ACC112 (cell line): ENCODE data around the gene RAB4A.

Experiments
- H2AFZ ChIP-seq: fragments of 200-600 bp; sonication (generic); one replicate; pipeline ENCODE4 v1.6.0; 2017; ENCODE audit warnings: antibody characterized with exemption, low read length; ENCODE audit not compliant: unreplicated experiment
- H3K27ac ChIP-seq: fragments of 200-600 bp; sonication (generic); 2 replicates; pipeline ENCODE4 v1.5.1; 2014; ENCODE audit warnings: low read depth, mild to moderate bottlenecking, antibody characterized with exemption, low read length, moderate library complexity
- H3K27me3 ChIP-seq: fragments of 200-600 bp; sonication (generic); 2 replicates; pipeline ENCODE4 v1.6.1; 2014; ENCODE audit warnings: mild to moderate bottlenecking, antibody characterized with exemption, low read length, moderate library complexity, mixed read lengths; ENCODE audit not compliant: insufficient read depth
- H3K36me3 ChIP-seq: fragments of 200-600 bp; sonication (generic); 2 replicates; pipeline ENCODE4 v1.6.1; 2016; ENCODE audit warnings: mild to moderate bottlenecking, antibody characterized with exemption, low read length, moderate library complexity, mixed read lengths; ENCODE audit not compliant: insufficient read depth
- H3K4me1 ChIP-seq: fragments of 200-600 bp; sonication (generic); one replicate; pipeline ENCODE4 v1.6.1; 2016; ENCODE audit warnings: low read length, mixed read lengths; ENCODE audit not compliant: insufficient read depth, unreplicated experiment, control insufficient read depth
- H3K4me3 ChIP-seq: fragments of 200-600 bp; sonication (generic); 2 replicates; pipeline ENCODE4 v1.5.1; 2014; ENCODE audit warnings: mild to moderate bottlenecking, low read depth, low read length
- H3K79me2 ChIP-seq: fragments of 200-600 bp; sonication (generic); one replicate; pipeline ENCODE4 v1.6.0; 2016; ENCODE audit warnings: low read length; ENCODE audit not compliant: control insufficient read depth, unreplicated experiment, insufficient read depth

RAB4A gene

GRCh38 chr1:229298420-229298819 is 27.5 kb downstream of the RAB4A start:
- no peak overlapping the region for H2AFZ ChIP-seq
- peaks cover 9% of the 10 kb centered on the region; the same call in 1 of the 2 replicates for H3K36me3 ChIP-seq
- H3K79me2 ChIP-seq, result no peaks in the 10 kb centered on the region
- H3K27ac ChIP-seq, result no peak overlapping the region
- no peaks in the 10 kb centered on the region for H3K27me3 ChIP-seq
- H3K4me1 ChIP-seq, result peaks cover 5% of the 10 kb centered on the region
- no peak overlapping the region for H3K4me3 ChIP-seq

- Histone ChIP-seq H2AFZ (no peak overlapping the region), H3K79me2 (no peaks in the 10 kb centered on the region), H3K27me3 (no peaks in the 10 kb centered on the region), H3K27ac (no peak overlapping the region), H3K4me1 (peaks cover 5% of the 10 kb centered on the region), H3K36me3 (peaks cover 9% of the 10 kb centered on the region), H3K4me3 (no peak overlapping the region)
Observed at GRCh38 chr1:229298887-229299503, 28.1 kb downstream of the RAB4A start.

- no peak overlapping the region for H3K4me3 ChIP-seq
- H3K36me3 ChIP-seq, result peaks cover 14% of the 10 kb centered on the region
- no peak overlapping the region for H2AFZ ChIP-seq
- H3K79me2 ChIP-seq, result no peaks in the 10 kb centered on the region
- no peak overlapping the region for H3K27ac ChIP-seq
- no peaks in the 10 kb centered on the region for H3K27me3 ChIP-seq
- peaks cover 5% of the 10 kb centered on the region for H3K4me1 ChIP-seq
Observed at GRCh38 chr1:229300099-229300757, 29.3 kb downstream of the RAB4A start.

- Histone ChIP-seq H3K27me3 (no peaks in the 10 kb centered on the region), H3K4me1 (no peaks in the 10 kb centered on the region), H3K4me3 (no peak overlapping the region), H3K36me3 (peaks cover 14% of the 10 kb centered on the region), H3K79me2 (no peaks in the 10 kb centered on the region), H2AFZ (no peak overlapping the region), H3K27ac (no peak overlapping the region)
Observed at GRCh38 chr1:229302740-229303139, 31.8 kb downstream of the RAB4A start.

- Histone ChIP-seq H3K4me1 (no peaks in the 10 kb centered on the region), H3K27me3 (no peaks in the 10 kb centered on the region), H2AFZ (no peak overlapping the region), H3K4me3 (peak overlapping the region; percentile 27; the same call in 1 of the 2 replicates), H3K79me2 (no peaks in the 10 kb centered on the region), H3K36me3 (peaks cover 13% of the 10 kb centered on the region), H3K27ac (no peak overlapping the region)
Observed at GRCh38 chr1:229303855-229304254, 32.9 kb downstream of the RAB4A start.

- Histone ChIP-seq H3K36me3 (peaks cover 5% of the 10 kb centered on the region; the same call in 1 of the 2 replicates), H3K27ac (no peak overlapping the region), H2AFZ (no peak overlapping the region), H3K4me3 (no peak overlapping the region), H3K27me3 (no peaks in the 10 kb centered on the region), H3K79me2 (no peaks in the 10 kb centered on the region), H3K4me1 (no peaks in the 10 kb centered on the region)
Observed at GRCh38 chr1:229305392-229305791, 34.5 kb downstream of the RAB4A start.

GRCh38 chr1:229309074-229309473 is 38.2 kb downstream of the RAB4A start:
- no peaks in the 10 kb centered on the region for H3K27me3 ChIP-seq
- H3K36me3 ChIP-seq, result peaks cover 5% of the 10 kb centered on the region; the same call in 1 of the 2 replicates

GRCh38 chr1:229309684-229310083 is 38.8 kb downstream of the RAB4A start:
- Histone ChIP-seq H3K27ac (no peak overlapping the region), H3K36me3 (no peaks in the 10 kb centered on the region), H3K4me3 (no peak overlapping the region), H2AFZ (no peak overlapping the region), H3K27me3 (no peaks in the 10 kb centered on the region), H3K4me1 (no peaks in the 10 kb centered on the region), H3K79me2 (no peaks in the 10 kb centered on the region)

More at GRCh38 chr1:229309074-229309473, 38.2 kb downstream of the RAB4A start:
- no peak overlapping the region for H3K4me3 ChIP-seq
- no peak overlapping the region for H2AFZ ChIP-seq
- no peaks in the 10 kb centered on the region for H3K4me1 ChIP-seq
- H3K79me2 ChIP-seq, result no peaks in the 10 kb centered on the region
- no peak overlapping the region for H3K27ac ChIP-seq

GRCh38 chr1:229310833-229311232 is 39.9 kb downstream of the RAB4A start:
- no peak overlapping the region for H3K4me3 ChIP-seq
- no peaks in the 10 kb centered on the region for H3K36me3 ChIP-seq
- H2AFZ ChIP-seq, result no peak overlapping the region
- no peak overlapping the region for H3K27ac ChIP-seq
- no peaks in the 10 kb centered on the region for H3K27me3 ChIP-seq
- no peaks in the 10 kb centered on the region for H3K79me2 ChIP-seq
- H3K4me1 ChIP-seq, result no peaks in the 10 kb centered on the region

GRCh38 chr1:229316166-229316565 is 45.3 kb downstream of the RAB4A start:
- no peak overlapping the region for H3K4me3 ChIP-seq
- no peaks in the 10 kb centered on the region for H3K79me2 ChIP-seq
- no peak overlapping the region for H3K27ac ChIP-seq
- H3K36me3 ChIP-seq, result no peaks in the 10 kb centered on the region; the same call in 1 of the 2 replicates
- H3K27me3 ChIP-seq, result no peaks in the 10 kb centered on the region
- no peak overlapping the region for H2AFZ ChIP-seq
- no peaks in the 10 kb centered on the region for H3K4me1 ChIP-seq

- H3K79me2 ChIP-seq, result no peaks in the 10 kb centered on the region
- H3K4me3 ChIP-seq, result no peak overlapping the region
- no peaks in the 10 kb centered on the region for H3K4me1 ChIP-seq
- no peak overlapping the region for H3K27ac ChIP-seq
- no peak overlapping the region for H2AFZ ChIP-seq
- H3K27me3 ChIP-seq, result no peaks in the 10 kb centered on the region
- H3K36me3 ChIP-seq, result no peaks in the 10 kb centered on the region; the same call in 1 of the 2 replicates
Observed at GRCh38 chr1:229318056-229318455, 47.1 kb downstream of the RAB4A start.
